DND-41 (cell line): ENCODE measurements around the gene DOCK9.

ENCODE experiments used
- ATAC-seq: fragments of 200-7000 bp; cut with Tn5 transposase; 3 replicates; pipeline ENCODE4 v1.9.1; 2021; ENCODE audit warnings: low read depth; ENCODE audit not compliant: insufficient read depth
- DNase-seq: peaks from one replicate; pipeline ENCODE4 v3.0.0-alpha.2; 2020
- H2AFZ ChIP-seq: 2 replicates; pipeline ENCODE4 v1.6.0; 2012; ENCODE audit warnings: low read depth, low read length
- H3K27ac ChIP-seq: 2 replicates; pipeline ENCODE4 v1.5.1; 2012; ENCODE audit warnings: low read length, inconsistent platforms
- H3K27me3 ChIP-seq: fragments of 200-600 bp; sonication (generic); 2 replicates; pipeline ENCODE4 v1.6.0; 2012; ENCODE audit warnings: low read length, mild to moderate bottlenecking, inconsistent platforms; ENCODE audit not compliant: insufficient read depth, poor library complexity
- H3K36me3 ChIP-seq: 2 replicates; pipeline ENCODE4 v1.5.1; 2012; ENCODE audit warnings: low read length, inconsistent platforms; ENCODE audit not compliant: insufficient read depth
- H3K4me1 ChIP-seq: 2 replicates; pipeline ENCODE4 v1.5.1; 2012; ENCODE audit warnings: mild to moderate bottlenecking, low read length; ENCODE audit not compliant: insufficient read depth
- H3K4me2 ChIP-seq: 2 replicates; pipeline ENCODE4 v1.6.0; 2012; ENCODE audit warnings: mild to moderate bottlenecking, moderate library complexity, low read length, inconsistent platforms; ENCODE audit not compliant: insufficient read depth
- H3K4me3 ChIP-seq, 2 experiments: fragments of 200-600 bp in 1 of 2; shearing (Covaris generic) in 1 of 2; 2 replicates each; pipeline ENCODE4 v1.5.1; 2012 to 2016; ENCODE audit warnings: inconsistent platforms in 2 of 2, low read length in 2 of 2, mild to moderate bottlenecking in 2 of 2, low read depth in 1 of 2, moderate library complexity in 1 of 2
- H3K79me2 ChIP-seq: 2 replicates; pipeline ENCODE4 v1.6.0; 2012; ENCODE audit warnings: low read length, inconsistent platforms; ENCODE audit not compliant: insufficient read depth
- H3K9ac ChIP-seq: 2 replicates; pipeline ENCODE4 v1.6.0; 2012; ENCODE audit warnings: low read depth, mild to moderate bottlenecking, inconsistent platforms, low read length, moderate library complexity
- H3K9me3 ChIP-seq: 2 replicates; pipeline ENCODE4 v1.5.1; 2012; ENCODE audit warnings: low read length, moderate library complexity, mild to moderate bottlenecking, inconsistent platforms; ENCODE audit not compliant: insufficient read depth, severe bottlenecking
- H4K20me1 ChIP-seq: 2 replicates; pipeline ENCODE4 v1.6.0; 2012; ENCODE audit warnings: low read length; ENCODE audit not compliant: insufficient read depth
- CTCF ChIP-seq: IDR thresholded peaks from 2 replicates; pipeline ENCODE4 v1.5.1; 2012; ENCODE audit warnings: borderline replicate concordance, low read length, moderate library complexity, mild to moderate bottlenecking; ENCODE audit not compliant: poor library complexity, severe bottlenecking; ENCODE audit errors: extremely low read depth
- EZH2 ChIP-seq: IDR thresholded peaks from 3 replicates; pipeline ENCODE4 v1.6.1; 2012; ENCODE audit warnings: borderline replicate concordance, low read depth, mild to moderate bottlenecking, moderate library complexity, low read length, inconsistent platforms; ENCODE audit not compliant: severe bottlenecking

The DOCK9 gene

GRCh38 chr13:98996046-98996445 lies 18.2 kb upstream of the DOCK9 start:
- Histone ChIP-seq H3K9ac (no peak overlapping the region), H3K27me3 (no peaks in the 10 kb centered on the region), H3K4me3 (no peak overlapping the region), H3K4me2 (no peak overlapping the region), H3K9me3 (no peaks in the 10 kb centered on the region), H3K79me2 (no peaks in the 10 kb centered on the region), H2AFZ (no peak overlapping the region), H3K36me3 (no peaks in the 10 kb centered on the region), H3K27ac (peak overlapping the region; percentile 72), H4K20me1 (no peaks in the 10 kb centered on the region), H3K4me1 (peaks cover 75% of the 10 kb centered on the region)
- TF ChIP-seq CTCF (no peak), EZH2 (no peak)
- ATAC-seq: no peak
- no peak for DNase-seq

- Histone ChIP-seq H2AFZ (peak overlapping the region; percentile 46), H3K4me1 (peaks cover 63% of the 10 kb centered on the region), H3K9me3 (no peaks in the 10 kb centered on the region), H3K9ac (peak overlapping the region; percentile 46), H3K4me2 (peak overlapping the region; percentile 37), H3K79me2 (no peaks in the 10 kb centered on the region), H3K27me3 (no peaks in the 10 kb centered on the region), H3K4me3 (peak overlapping the region in 1 of 2 experiments; percentile 21; a peak in 2 of 4 replicates), H3K36me3 (no peaks in the 10 kb centered on the region), H4K20me1 (no peaks in the 10 kb centered on the region), H3K27ac (peak overlapping the region; percentile 89)
- ATAC-seq (peak; percentile 82), DNase-seq (peak; percentile 58)
- TF ChIP-seq EZH2: no peak
- no peak for TF ChIP-seq CTCF
These were observed 17.0 kb upstream of the DOCK9 start for GRCh38 chr13:98994896-98995295.

GRCh38 chr13:98994080-98994479 lies 16.2 kb upstream of the DOCK9 start:
- DNase-seq (no peak), ATAC-seq (no peak)
- no peak for TF ChIP-seq CTCF
- no peak for TF ChIP-seq EZH2
- Histone ChIP-seq H3K9me3 (no peaks in the 10 kb centered on the region), H3K27me3 (no peaks in the 10 kb centered on the region), H3K9ac (no peak overlapping the region; the same call in 1 of the 2 replicates), H4K20me1 (no peaks in the 10 kb centered on the region), H3K79me2 (no peaks in the 10 kb centered on the region), H3K4me3 (no peak overlapping the region), H3K4me1 (peaks cover 55% of the 10 kb centered on the region), H3K27ac (peak overlapping the region; percentile 89), H3K36me3 (no peaks in the 10 kb centered on the region), H2AFZ (no peak overlapping the region), H3K4me2 (no peak overlapping the region)

- ATAC-seq: no peak
These were observed 14.5 kb upstream of the DOCK9 start for GRCh38 chr13:98992355-98992754.

More at GRCh38 chr13:98992355-98992754, 14.5 kb upstream of the DOCK9 start:
- H3K9ac ChIP-seq: no peak overlapping the region
- H3K4me2 ChIP-seq: no peak overlapping the region
- H2AFZ ChIP-seq: no peak overlapping the region
- H3K79me2 ChIP-seq: no peaks in the 10 kb centered on the region
- H3K4me3 ChIP-seq: no peak overlapping the region
- no peaks in the 10 kb centered on the region for H3K9me3 ChIP-seq
- H3K27me3 ChIP-seq: no peaks in the 10 kb centered on the region
- H3K36me3 ChIP-seq: no peaks in the 10 kb centered on the region
- no peaks in the 10 kb centered on the region for H4K20me1 ChIP-seq
- no peak overlapping the region; the same call in 1 of the 2 replicates for H3K27ac ChIP-seq
- peaks cover 38% of the 10 kb centered on the region for H3K4me1 ChIP-seq
- no peak for DNase-seq
- no peak for TF ChIP-seq CTCF
- no peak for TF ChIP-seq EZH2
